Upper lobe of left lung (tissue), 4 donors: ENCODE measurements around the gene WNT16.

Source experiments
- EP300 ChIP-seq, 4 donors: sonication (generic); formaldehyde crosslinking; IDR thresholded peaks; one replicate each; pipeline ENCODE4 v1.5.1; 2017; ENCODE audit warnings: antibody characterized with exemption in 4 of 4, control low read depth in 2 of 4
- TF ChIP-seq, protein P1 (sequence below), 6 experiments: fragments of 450-650 bp in 4 of 6; fragments of 200-600 bp in 2 of 6; sonication (generic) in 2 of 6; IDR thresholded peaks; one replicate each; pipeline ENCODE4 v1.5.1; 2016 to 2019; ENCODE audit warnings: antibody characterized with exemption in 6 of 6

DNA sequence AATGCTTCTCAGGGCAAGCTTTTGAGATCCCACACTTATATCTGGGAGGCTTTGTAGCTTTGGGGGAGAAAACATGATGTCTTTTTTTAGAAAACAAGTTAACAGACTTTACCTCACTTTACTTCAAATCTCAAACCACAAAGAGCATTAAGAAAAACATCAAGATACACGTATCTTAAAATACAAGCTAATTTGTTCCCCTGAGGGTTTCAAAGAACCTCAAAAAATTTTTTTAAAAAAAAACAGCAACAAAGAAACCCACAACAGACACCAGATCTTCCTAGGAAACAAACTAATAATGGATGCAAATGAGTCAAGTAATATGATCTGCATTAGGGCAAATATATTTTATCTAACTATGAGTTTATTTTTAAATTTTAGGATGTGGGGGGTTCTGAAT is 42.6 kb downstream of the WNT16 start:
- TF ChIP-seq, protein P1, sequence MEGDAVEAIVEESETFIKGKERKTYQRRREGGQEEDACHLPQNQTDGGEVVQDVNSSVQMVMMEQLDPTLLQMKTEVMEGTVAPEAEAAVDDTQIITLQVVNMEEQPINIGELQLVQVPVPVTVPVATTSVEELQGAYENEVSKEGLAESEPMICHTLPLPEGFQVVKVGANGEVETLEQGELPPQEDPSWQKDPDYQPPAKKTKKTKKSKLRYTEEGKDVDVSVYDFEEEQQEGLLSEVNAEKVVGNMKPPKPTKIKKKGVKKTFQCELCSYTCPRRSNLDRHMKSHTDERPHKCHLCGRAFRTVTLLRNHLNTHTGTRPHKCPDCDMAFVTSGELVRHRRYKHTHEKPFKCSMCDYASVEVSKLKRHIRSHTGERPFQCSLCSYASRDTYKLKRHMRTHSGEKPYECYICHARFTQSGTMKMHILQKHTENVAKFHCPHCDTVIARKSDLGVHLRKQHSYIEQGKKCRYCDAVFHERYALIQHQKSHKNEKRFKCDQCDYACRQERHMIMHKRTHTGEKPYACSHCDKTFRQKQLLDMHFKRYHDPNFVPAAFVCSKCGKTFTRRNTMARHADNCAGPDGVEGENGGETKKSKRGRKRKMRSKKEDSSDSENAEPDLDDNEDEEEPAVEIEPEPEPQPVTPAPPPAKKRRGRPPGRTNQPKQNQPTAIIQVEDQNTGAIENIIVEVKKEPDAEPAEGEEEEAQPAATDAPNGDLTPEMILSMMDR (IDR thresholded peaks at IDR 0.05) = no peak
- no peak for TF ChIP-seq EP300 (IDR thresholded peaks at IDR 0.05)
